GM10266 (cell line): ENCODE results near the gene RBCK1.
A peak's percentile ranks its signal among the peaks of the same experiment; 100 is the strongest.

ENCODE experiments used
- DNase-seq: peaks from one replicate; pipeline ENCODE4 v3.0.0; 2012; ENCODE audit errors: extremely low spot score
- CTCF ChIP-seq: IDR thresholded peaks from 2 replicates; pipeline ENCODE4 v1.5.1; 2012; ENCODE audit warnings: mild to moderate bottlenecking, low read depth; ENCODE audit not compliant: control insufficient read depth, insufficient read depth; ENCODE audit errors: missing control alignments

Gene RBCK1

GRCh38 chr20:407953-408842 is at the start of gene RBCK1:
Gene RBCK1 (plus strand): TSS chr20:408299. CDS start chr20:408758, 459 bp downstream.
- TF ChIP-seq CTCF = no peak
- DNase-seq = peak; percentile 99

GRCh38 chr20:358891-359555 is 49.1 kb upstream of the RBCK1 start:
- TF ChIP-seq CTCF = no peak
- no peak for DNase-seq

GRCh38 chr20:361561-361960 is 46.5 kb upstream of the RBCK1 start:
- no peak for DNase-seq
- no peak for TF ChIP-seq CTCF

GRCh38 chr20:362271-363254 is 45.5 kb upstream of the RBCK1 start:
- no peak for TF ChIP-seq CTCF
- no peak for DNase-seq

- TF ChIP-seq CTCF = no peak
- DNase-seq = no peak
Measured at GRCh38 chr20:363319-364078, 44.6 kb upstream of the RBCK1 start.
